ENCODE measurements around the gene VAV2. TPM values are rescaled to one million over a fixed set of nuclear protein-coding genes. Genes with fewer than 3 reads are reported as not detected.

Gene VAV2
- total and polyA plus RNA-seq, 9 of the 15 experiments (the other 6 are each of a cell fraction or from before 2014, with no cell fraction given): 0.01 to 2.7 (median 1.0) TPM; not detected in 1

DNA sequence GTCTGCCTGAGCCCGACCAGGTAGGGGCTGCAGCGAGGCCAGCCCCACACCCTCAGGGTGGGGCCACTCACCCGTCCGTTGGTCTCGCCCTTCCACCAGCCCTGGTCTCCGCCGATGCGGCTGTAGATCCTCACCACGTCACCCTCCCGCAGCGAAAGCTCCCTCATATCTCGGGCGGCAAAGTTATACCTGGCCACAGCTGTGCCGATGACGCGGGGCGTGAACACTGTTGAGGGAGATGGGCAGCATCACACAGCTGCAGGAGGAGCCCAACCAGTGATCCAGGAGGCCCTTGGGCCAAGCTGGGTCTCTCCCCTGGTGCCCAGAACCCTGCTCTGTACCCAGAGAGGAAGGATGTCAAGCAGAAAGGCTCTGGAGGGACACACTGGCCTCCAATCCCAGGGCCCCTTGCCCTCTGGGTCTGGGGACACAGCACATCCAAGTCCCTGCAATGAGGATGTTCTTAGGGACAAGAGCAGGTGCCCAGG lies 223.7 kb downstream of the VAV2 start:
- no peaks in the 10 kb centered on the region for H3K9me1 ChIP-seq (ENCODE audit: control insufficient read depth, insufficient read depth, low read length)
- FAIRE-seq: no peak
- ChIA-PET CTCF (ENCODE audit: low intra/inter-chr PET ratio) (no interaction called here), POLR2A (no interaction called here)
- H3K79me2 ChIP-seq (ENCODE audit: control insufficient read depth, insufficient read depth, low read length): no peaks in the 10 kb centered on the region
- H4K20me1 ChIP-seq (replicated peaks; ENCODE audit: control insufficient read depth, insufficient read depth, low read length): no peaks in the 10 kb centered on the region
- H3K4me2 ChIP-seq (ENCODE audit: insufficient read depth, low read length): no peak overlapping the region
- in situ Hi-C loops (cut with MboI): no loop called here
- DNase-seq (ENCODE audit: extremely low read depth in 1 of 4, low spot score in 3 of 4): no peak
- H3K27ac ChIP-seq (ENCODE audit: extremely low read depth, low read depth, low read length): no peak overlapping the region
- WGBS (ENCODE audit: insufficient coverage, low coverage, missing lambda C conversion rate): 0% methylated on average over 17 of the region's 17 CpGs
- H3K9me3 ChIP-seq (replicated peaks; ENCODE audit: control insufficient read depth, insufficient read depth, low read depth, low read length): no peaks in the 10 kb centered on the region
- no peak overlapping the region for H2AFZ ChIP-seq (ENCODE audit: low read depth, low read length)
- intact Hi-C loops (cut with micrococcal nuclease): no loop called here
- no peak overlapping the region for H3K4me3 ChIP-seq
- H3K9ac ChIP-seq (ENCODE audit: insufficient read depth in 1 of 2, low read depth in 2 of 2, low read length in 2 of 2): no peak overlapping the region
- ATAC-seq: no peak
- no peaks in the 10 kb centered on the region for H3K36me3 ChIP-seq (ENCODE audit: control insufficient read depth, insufficient read depth, low read length)
- BruUV-seq (replicated peaks): no TSS peak
- no peaks in the 10 kb centered on the region; a peak in 2 of 5 replicates for H3K27me3 ChIP-seq (ENCODE audit: control insufficient read depth in 2 of 2, insufficient read depth in 2 of 2, low read length in 2 of 2)
- H3K4me1 ChIP-seq (replicated peaks in 1 of 2; ENCODE audit: control insufficient read depth in 2 of 2, insufficient read depth in 2 of 2, low read length in 2 of 2): no peaks in the 10 kb centered on the region
- TF ChIP-seq, protein P1, sequence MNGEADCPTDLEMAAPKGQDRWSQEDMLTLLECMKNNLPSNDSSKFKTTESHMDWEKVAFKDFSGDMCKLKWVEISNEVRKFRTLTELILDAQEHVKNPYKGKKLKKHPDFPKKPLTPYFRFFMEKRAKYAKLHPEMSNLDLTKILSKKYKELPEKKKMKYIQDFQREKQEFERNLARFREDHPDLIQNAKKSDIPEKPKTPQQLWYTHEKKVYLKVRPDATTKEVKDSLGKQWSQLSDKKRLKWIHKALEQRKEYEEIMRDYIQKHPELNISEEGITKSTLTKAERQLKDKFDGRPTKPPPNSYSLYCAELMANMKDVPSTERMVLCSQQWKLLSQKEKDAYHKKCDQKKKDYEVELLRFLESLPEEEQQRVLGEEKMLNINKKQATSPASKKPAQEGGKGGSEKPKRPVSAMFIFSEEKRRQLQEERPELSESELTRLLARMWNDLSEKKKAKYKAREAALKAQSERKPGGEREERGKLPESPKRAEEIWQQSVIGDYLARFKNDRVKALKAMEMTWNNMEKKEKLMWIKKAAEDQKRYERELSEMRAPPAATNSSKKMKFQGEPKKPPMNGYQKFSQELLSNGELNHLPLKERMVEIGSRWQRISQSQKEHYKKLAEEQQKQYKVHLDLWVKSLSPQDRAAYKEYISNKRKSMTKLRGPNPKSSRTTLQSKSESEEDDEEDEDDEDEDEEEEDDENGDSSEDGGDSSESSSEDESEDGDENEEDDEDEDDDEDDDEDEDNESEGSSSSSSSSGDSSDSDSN (IDR thresholded peaks at IDR 0.05; ENCODE audit: borderline replicate concordance in 1 of 2, low read depth in 2 of 2, low read length in 2 of 2): no peak
- TF ChIP-seq SREBF1 (IDR thresholded peaks at IDR 0.05; ENCODE audit: borderline replicate concordance, low read depth, low read length): no peak
- no peak for TF ChIP-seq RCOR1 (IDR thresholded peaks at IDR 0.05; ENCODE audit: borderline replicate concordance in 1 of 2, low read depth in 2 of 2, low read length in 2 of 2)
- no peak for TF ChIP-seq STAT5A (IDR thresholded peaks at IDR 0.05; ENCODE audit: borderline replicate concordance, low read length)
- no peak for TF ChIP-seq MAFF (IDR thresholded peaks at IDR 0.05; ENCODE audit: low read length)
- TF ChIP-seq SAFB2 (IDR thresholded peaks at IDR 0.05; ENCODE audit: borderline replicate concordance, low read depth, low read length, severe bottlenecking): no peak
- TF ChIP-seq CC2D1A (IDR thresholded peaks at IDR 0.05): no peak
- TF ChIP-seq, protein P2, sequence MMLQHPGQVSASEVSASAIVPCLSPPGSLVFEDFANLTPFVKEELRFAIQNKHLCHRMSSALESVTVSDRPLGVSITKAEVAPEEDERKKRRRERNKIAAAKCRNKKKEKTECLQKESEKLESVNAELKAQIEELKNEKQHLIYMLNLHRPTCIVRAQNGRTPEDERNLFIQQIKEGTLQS (IDR thresholded peaks at IDR 0.05): no peak
- TF ChIP-seq, protein P2 (CRISPR knock-in tag; conservative IDR thresholded peaks at IDR 0.05): no peak
- TF ChIP-seq, protein P3, sequence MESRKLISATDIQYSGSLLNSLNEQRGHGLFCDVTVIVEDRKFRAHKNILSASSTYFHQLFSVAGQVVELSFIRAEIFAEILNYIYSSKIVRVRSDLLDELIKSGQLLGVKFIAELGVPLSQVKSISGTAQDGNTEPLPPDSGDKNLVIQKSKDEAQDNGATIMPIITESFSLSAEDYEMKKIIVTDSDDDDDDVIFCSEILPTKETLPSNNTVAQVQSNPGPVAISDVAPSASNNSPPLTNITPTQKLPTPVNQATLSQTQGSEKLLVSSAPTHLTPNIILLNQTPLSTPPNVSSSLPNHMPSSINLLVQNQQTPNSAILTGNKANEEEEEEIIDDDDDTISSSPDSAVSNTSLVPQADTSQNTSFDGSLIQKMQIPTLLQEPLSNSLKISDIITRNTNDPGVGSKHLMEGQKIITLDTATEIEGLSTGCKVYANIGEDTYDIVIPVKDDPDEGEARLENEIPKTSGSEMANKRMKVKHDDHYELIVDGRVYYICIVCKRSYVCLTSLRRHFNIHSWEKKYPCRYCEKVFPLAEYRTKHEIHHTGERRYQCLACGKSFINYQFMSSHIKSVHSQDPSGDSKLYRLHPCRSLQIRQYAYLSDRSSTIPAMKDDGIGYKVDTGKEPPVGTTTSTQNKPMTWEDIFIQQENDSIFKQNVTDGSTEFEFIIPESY (CRISPR knock-in tag; IDR thresholded peaks at IDR 0.05): no peak
- TF ChIP-seq POLR3A (IDR thresholded peaks at IDR 0.05; ENCODE audit: borderline replicate concordance, extremely low read depth, insufficient read depth, insufficient read length): no peak
- TF ChIP-seq FOXK1 (CRISPR knock-in tag; IDR thresholded peaks at IDR 0.05; ENCODE audit: borderline replicate concordance): no peak
- TF ChIP-seq ZC3H8 (IDR thresholded peaks at IDR 0.05): no peak
- no peak for TF ChIP-seq TRIM28 (IDR thresholded peaks at IDR 0.05)
- no peak for TF ChIP-seq PHF21A (IDR thresholded peaks at IDR 0.05; ENCODE audit: borderline replicate concordance, low read depth)
- TF ChIP-seq, protein P4, sequence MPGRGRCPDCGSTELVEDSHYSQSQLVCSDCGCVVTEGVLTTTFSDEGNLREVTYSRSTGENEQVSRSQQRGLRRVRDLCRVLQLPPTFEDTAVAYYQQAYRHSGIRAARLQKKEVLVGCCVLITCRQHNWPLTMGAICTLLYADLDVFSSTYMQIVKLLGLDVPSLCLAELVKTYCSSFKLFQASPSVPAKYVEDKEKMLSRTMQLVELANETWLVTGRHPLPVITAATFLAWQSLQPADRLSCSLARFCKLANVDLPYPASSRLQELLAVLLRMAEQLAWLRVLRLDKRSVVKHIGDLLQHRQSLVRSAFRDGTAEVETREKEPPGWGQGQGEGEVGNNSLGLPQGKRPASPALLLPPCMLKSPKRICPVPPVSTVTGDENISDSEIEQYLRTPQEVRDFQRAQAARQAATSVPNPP (IDR thresholded peaks at IDR 0.05; ENCODE audit: borderline replicate concordance, insufficient read depth, insufficient read length): no peak
- no peak for TF ChIP-seq TSC22D4 (tag; IDR thresholded peaks at IDR 0.05)

Measured in K562 (cell line).